ENCODE measurements around the gene CLIP1. TPM values are rescaled to one million over a fixed set of nuclear protein-coding genes. Genes with fewer than 3 reads are reported as not detected.

Gene CLIP1
- total RNA-seq, 1 experiment from 2014 or later = 42.9 TPM

- CTCF ChIA-PET = interaction anchor here (0.7 to 1.1 kb wide), 3 partner anchors 24 to 136 kb away, joined by 3 to 4 read pairs (median 3); no protein-coding TSS in a partner anchor
Observed at GRCh38 chr12:122266230-122266901, 156.1 kb downstream of the CLIP1 start, which contains the start of gene VPS33A. Gene VPS33A (minus strand): TSS chr12:122266494. CDS start chr12:122266408, 86 bp downstream.

More at GRCh38 chr12:122266230-122266901, 156.1 kb downstream of the CLIP1 start, which contains the start of gene VPS33A:
- intact Hi-C loops (cut with micrococcal nuclease) = loop anchor here (1.0 kb wide), 1 partner anchor 40 kb away; the partner anchor contains the start of gene DIABLO
- ATAC-seq (peak; percentile 90), DNase-seq (ENCODE audit: low read depth, low spot score) (peak; percentile 97)
- H3K9me2 ChIP-seq (ENCODE audit: insufficient read depth) = no peaks in the 10 kb centered on the region
- TF ChIP-seq POLR2AphosphoS5 (IDR thresholded peaks at IDR 0.05; ENCODE audit: low read depth, low read length) (peak; percentile 85), EZH2 (IDR thresholded peaks at IDR 0.05) (no peak), SRF (IDR thresholded peaks at IDR 0.05; ENCODE audit: low read depth) (no peak), SIN3A (IDR thresholded peaks at IDR 0.05; ENCODE audit: low read depth) (peak; percentile 99), REST (IDR thresholded peaks at IDR 0.05; ENCODE audit: low read depth) (no peak), ZBTB33 (IDR thresholded peaks at IDR 0.05; ENCODE audit: extremely low read depth, insufficient replicate concordance, low read length) (peak; percentile 83), FOSL1 (IDR thresholded peaks at IDR 0.05; ENCODE audit: low read depth) (peak; percentile 63), YY1 (IDR thresholded peaks at IDR 0.05; ENCODE audit: extremely low read depth, insufficient replicate concordance, low read depth, low read length) (peak; percentile 89), POLR2A (IDR thresholded peaks at IDR 0.05; ENCODE audit: borderline replicate concordance, extremely low read depth, insufficient read depth, insufficient read length) (peak; percentile 69), MAX (IDR thresholded peaks at IDR 0.05) (peak; percentile 92), RAD21 (IDR thresholded peaks at IDR 0.05; ENCODE audit: low read depth) (no peak), TCF7L2 (IDR thresholded peaks at IDR 0.05; ENCODE audit: borderline replicate concordance, extremely low read depth, insufficient read depth, insufficient read length) (peak; percentile 56), JUND (IDR thresholded peaks at IDR 0.05) (peak; percentile 47; the same call in 1 of the 2 replicates), ZFX (IDR thresholded peaks at IDR 0.05) (peak; percentile 57), EGR1 (IDR thresholded peaks at IDR 0.05; ENCODE audit: low read depth) (no peak), SP1 (IDR thresholded peaks at IDR 0.05; ENCODE audit: low read depth) (peak; percentile 95), CBX3 (IDR thresholded peaks at IDR 0.05; ENCODE audit: low read depth) (peak; percentile 91), CEBPB (IDR thresholded peaks at IDR 0.05; ENCODE audit: low read depth) (no peak), ELF1 (IDR thresholded peaks at IDR 0.05; ENCODE audit: borderline replicate concordance, low read depth) (peak; percentile 99), ZNF274 (IDR thresholded peaks at IDR 0.05; ENCODE audit: low read depth, low read length) (no peak)
- H3K4me3 ChIP-seq (replicated peaks in 1 of 2; ENCODE audit: low read depth in 1 of 2, low read length in 2 of 2) = peak within 1 kb of the TSS; percentile 91 to 95
- peaks cover 16% of the 10 kb centered on the region for H3K79me2 ChIP-seq (ENCODE audit: insufficient read depth, low read length)
- H3K36me3 ChIP-seq (ENCODE audit: control insufficient read depth in 1 of 2, insufficient read depth in 2 of 2, low read length in 2 of 2) = no peaks in the 10 kb centered on the region
- H3K9ac ChIP-seq (ENCODE audit: low read length) = peak within 1 kb of the TSS; percentile 69
- H3K4me1 ChIP-seq (ENCODE audit: control insufficient read depth in 1 of 2, insufficient read depth in 2 of 2, low read length in 2 of 2) = peaks cover 9 to 16% of the 10 kb centered on the region in 2 experiments; a peak in 3 of 4 replicates
- ChIA-PET POLR2A (interaction anchor here (0.7 to 0.8 kb wide), 4 partner anchors 10 to 468 kb away, joined by 3 read pairs; partner anchors contain the start of gene DIABLO), RAD21 (ENCODE audit: low non-redundant PET in 1 of 2, low total read pairs in 2 of 2, uncharacterized antibody in 2 of 2, unreplicated experiment in 2 of 2) (interaction anchor here (0.7 kb wide), 2 partner anchors 45 to 49 kb away, joined by 3 to 4 read pairs; no protein-coding TSS in a partner anchor)
- peak within 1 kb of the TSS; percentile 4 for H2AFZ ChIP-seq (ENCODE audit: low read depth, low read length, poor library complexity, severe bottlenecking)
- BruUV-seq (replicated peaks) = no TSS peak
- peak within 1 kb of the TSS; percentile 72 for H3K27ac ChIP-seq (ENCODE audit: low read depth, low read length)
- H3K9me3 ChIP-seq (ENCODE audit: control insufficient read depth in 1 of 2, insufficient read depth in 1 of 2, low read depth in 1 of 2, low read length in 2 of 2) = no peaks in the 10 kb centered on the region
- H3K27me3 ChIP-seq (ENCODE audit: insufficient read depth, low read length) = no peaks in the 10 kb centered on the region
- H3K4me2 ChIP-seq (ENCODE audit: low read length) = peak within 1 kb of the TSS; percentile 81
- no peaks in the 10 kb centered on the region for H4K20me1 ChIP-seq (ENCODE audit: insufficient read depth)

Data from HCT116 (cell line).